ENCODE measurements around the gene SUGCT.

SUGCT gene

GRCh38 chr7:40175725-40176510 is 41.1 kb downstream of the SUGCT start:
- Mint-ChIP-seq H3K27ac (no peak overlapping the region), H3K4me3 (no peak overlapping the region), H3K27me3 (ENCODE audit: low read depth) (no peaks in the 10 kb centered on the region), H3K4me1 (no peaks in the 10 kb centered on the region), H3K9me3 (no peaks in the 10 kb centered on the region), H3K36me3 (ENCODE audit: low read depth) (no peaks in the 10 kb centered on the region)
- TF ChIP-seq, protein P1, sequence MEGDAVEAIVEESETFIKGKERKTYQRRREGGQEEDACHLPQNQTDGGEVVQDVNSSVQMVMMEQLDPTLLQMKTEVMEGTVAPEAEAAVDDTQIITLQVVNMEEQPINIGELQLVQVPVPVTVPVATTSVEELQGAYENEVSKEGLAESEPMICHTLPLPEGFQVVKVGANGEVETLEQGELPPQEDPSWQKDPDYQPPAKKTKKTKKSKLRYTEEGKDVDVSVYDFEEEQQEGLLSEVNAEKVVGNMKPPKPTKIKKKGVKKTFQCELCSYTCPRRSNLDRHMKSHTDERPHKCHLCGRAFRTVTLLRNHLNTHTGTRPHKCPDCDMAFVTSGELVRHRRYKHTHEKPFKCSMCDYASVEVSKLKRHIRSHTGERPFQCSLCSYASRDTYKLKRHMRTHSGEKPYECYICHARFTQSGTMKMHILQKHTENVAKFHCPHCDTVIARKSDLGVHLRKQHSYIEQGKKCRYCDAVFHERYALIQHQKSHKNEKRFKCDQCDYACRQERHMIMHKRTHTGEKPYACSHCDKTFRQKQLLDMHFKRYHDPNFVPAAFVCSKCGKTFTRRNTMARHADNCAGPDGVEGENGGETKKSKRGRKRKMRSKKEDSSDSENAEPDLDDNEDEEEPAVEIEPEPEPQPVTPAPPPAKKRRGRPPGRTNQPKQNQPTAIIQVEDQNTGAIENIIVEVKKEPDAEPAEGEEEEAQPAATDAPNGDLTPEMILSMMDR (IDR thresholded peaks at IDR 0.05; ENCODE audit: unreplicated experiment in 3 of 3): no peak

DNA sequence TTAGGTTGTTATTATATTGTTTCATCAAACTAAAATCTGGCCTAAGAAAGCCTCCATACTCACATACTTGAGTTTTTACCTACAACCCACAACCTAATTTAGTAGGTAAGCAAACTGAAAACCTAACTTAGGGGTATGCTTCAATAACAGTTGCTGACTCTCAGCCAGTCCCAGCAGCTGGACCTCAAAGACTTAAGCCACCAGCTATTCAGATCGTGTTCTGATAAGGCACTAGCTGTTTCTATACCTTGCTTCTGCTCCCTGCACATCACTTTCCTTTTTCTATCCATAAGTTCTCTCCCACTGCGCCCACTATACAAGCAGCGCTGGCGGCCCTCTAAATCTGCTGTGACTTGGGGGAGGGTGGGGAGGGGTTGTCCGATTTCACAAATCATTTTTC is 42.3 kb downstream of the SUGCT start:
- Mint-ChIP-seq H3K4me1 (no peaks in the 10 kb centered on the region), H3K27ac (no peak overlapping the region), H3K9me3 (no peaks in the 10 kb centered on the region), H3K27me3 (ENCODE audit: low read depth) (no peaks in the 10 kb centered on the region), H3K36me3 (ENCODE audit: low read depth) (no peaks in the 10 kb centered on the region), H3K4me3 (no peak overlapping the region)
- TF ChIP-seq, protein P1 (IDR thresholded peaks at IDR 0.05; ENCODE audit: unreplicated experiment in 3 of 3): no peak

DNA sequence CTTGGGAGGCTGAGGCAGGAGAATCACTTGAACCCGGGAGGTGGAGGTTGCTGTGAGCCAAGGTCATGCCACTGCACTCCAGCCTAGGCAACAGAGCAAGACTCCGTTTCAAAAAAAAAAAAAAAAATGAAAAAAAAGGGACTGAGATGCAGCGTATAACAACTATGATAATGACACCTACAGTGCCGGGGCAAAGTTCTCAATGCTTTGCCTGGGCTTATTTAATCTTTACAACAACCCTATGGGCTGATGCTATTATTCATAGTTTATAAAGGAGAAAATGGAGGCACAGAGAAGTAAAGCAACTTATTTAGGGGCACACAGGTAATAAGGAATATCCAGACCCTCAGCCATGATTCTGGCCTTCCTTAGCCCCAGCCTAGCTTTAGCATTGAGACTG is 47.6 kb downstream of the SUGCT start:
- Mint-ChIP-seq H3K4me3 (no peak overlapping the region), H3K27me3 (ENCODE audit: low read depth) (no peaks in the 10 kb centered on the region), H3K36me3 (ENCODE audit: low read depth) (peaks cover 4% of the 10 kb centered on the region), H3K4me1 (no peaks in the 10 kb centered on the region), H3K9me3 (no peaks in the 10 kb centered on the region), H3K27ac (no peak overlapping the region)
- TF ChIP-seq, protein P1 (IDR thresholded peaks at IDR 0.05; ENCODE audit: unreplicated experiment in 3 of 3): no peak

GRCh38 chr7:40186586-40186985 is 51.8 kb downstream of the SUGCT start:
- no peaks in the 10 kb centered on the region for H3K4me1 Mint-ChIP-seq
- TF ChIP-seq, protein P1 (IDR thresholded peaks at IDR 0.05; ENCODE audit: unreplicated experiment in 3 of 3): no peak
- H3K9me3 Mint-ChIP-seq: no peaks in the 10 kb centered on the region
- H3K27ac Mint-ChIP-seq: no peak overlapping the region
- H3K36me3 Mint-ChIP-seq (ENCODE audit: low read depth): peaks cover 4% of the 10 kb centered on the region
- no peak overlapping the region for H3K4me3 Mint-ChIP-seq
- no peaks in the 10 kb centered on the region for H3K27me3 Mint-ChIP-seq (ENCODE audit: low read depth)

DNA sequence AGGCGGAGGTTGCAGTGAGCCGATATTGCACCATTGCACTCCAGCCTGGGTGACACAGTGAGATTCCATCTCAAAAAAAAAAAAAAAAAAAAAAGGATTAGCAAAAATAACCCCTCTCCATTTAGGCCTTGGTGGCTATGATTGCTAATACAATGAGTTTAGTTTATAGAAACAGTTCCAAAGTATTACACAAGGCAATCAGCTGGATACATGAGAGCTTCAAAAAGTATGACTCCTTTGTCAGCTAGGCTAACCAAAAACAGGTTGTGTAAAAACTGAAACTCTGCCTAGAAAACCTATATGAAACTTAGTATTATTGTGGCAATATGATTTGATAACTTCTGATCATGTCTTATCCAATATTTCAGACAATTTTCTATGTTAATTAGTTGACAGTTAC is 57.2 kb downstream of the SUGCT start:
- Mint-ChIP-seq H3K27ac (no peak overlapping the region), H3K36me3 (ENCODE audit: low read depth) (no peaks in the 10 kb centered on the region), H3K9me3 (no peaks in the 10 kb centered on the region), H3K27me3 (ENCODE audit: low read depth) (no peaks in the 10 kb centered on the region), H3K4me1 (no peaks in the 10 kb centered on the region), H3K4me3 (no peak overlapping the region)
- TF ChIP-seq, protein P1 (IDR thresholded peaks at IDR 0.05; ENCODE audit: unreplicated experiment in 3 of 3): no peak

- Mint-ChIP-seq H3K4me1 (no peaks in the 10 kb centered on the region), H3K4me3 (no peak overlapping the region), H3K27me3 (ENCODE audit: low read depth) (no peaks in the 10 kb centered on the region), H3K27ac (no peak overlapping the region), H3K36me3 (ENCODE audit: low read depth) (no peaks in the 10 kb centered on the region), H3K9me3 (no peaks in the 10 kb centered on the region)
- TF ChIP-seq, protein P1 (IDR thresholded peaks at IDR 0.05; ENCODE audit: unreplicated experiment in 3 of 3): no peak
Measured at GRCh38 chr7:40194745-40195144, 59.9 kb downstream of the SUGCT start.
